Stimulated activated CD4-positive, alpha-beta T cell treated with anti-CD3 and anti-CD28 coated beads, Interleukin-4, amount 100 ng/mL, for 4 hours (primary cell): ENCODE data around the gene TAS2R16.

Experiments used
- DNase-seq, 2 experiments: peaks; one replicate each; pipeline ENCODE4 v3.0.0-alpha.2; 2020

TAS2R16 gene

GRCh38 chr7:122995600-122995999, at the start of gene TAS2R16:
Gene TAS2R16 (minus strand): TSS chr7:122995700. CDS start chr7:122995634, 66 bp downstream.
- DNase-seq = no peak

DNA sequence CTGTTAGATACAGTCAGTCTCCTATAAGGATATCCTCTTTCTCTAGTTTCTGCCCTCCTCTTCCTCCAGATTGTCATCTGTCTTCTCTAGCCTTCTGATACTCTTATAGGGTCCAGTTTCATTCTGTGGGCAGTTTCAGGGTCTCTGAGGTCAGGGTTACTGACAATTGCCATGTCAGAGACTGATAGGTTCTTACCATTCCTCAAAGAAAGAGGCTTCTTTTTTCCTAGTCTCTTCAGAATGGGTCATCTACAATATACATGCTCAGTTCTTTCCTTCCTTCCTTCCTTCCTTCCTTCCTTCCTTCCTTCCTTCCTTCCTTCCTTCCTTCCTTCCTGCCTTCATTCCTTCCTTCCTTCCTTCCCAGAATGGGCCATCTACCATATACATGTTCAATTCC, 48.1 kb upstream of the TAS2R16 start:
- no peak for DNase-seq

GRCh38 chr7:123041101-123041500, 45.6 kb upstream of the TAS2R16 start:
- no peak for DNase-seq

DNA sequence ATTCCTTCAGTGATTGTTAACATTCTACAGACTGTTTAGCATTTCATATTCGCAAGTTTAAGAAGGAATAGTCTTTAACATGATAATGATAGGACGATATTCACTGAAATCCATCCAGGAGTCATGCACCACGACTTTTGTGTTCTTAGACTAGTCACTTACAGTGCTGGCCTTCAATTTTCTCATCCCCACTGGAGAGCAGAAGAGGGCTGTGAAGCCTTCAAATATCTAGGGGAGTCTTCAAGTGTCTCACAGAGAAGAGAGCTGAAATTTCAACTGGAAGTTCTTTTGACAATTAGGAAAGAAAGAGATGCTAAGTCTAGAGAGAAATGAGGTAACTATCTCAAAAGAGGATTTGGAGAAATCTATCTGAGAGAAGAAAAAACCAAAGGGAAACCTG, 43.8 kb upstream of the TAS2R16 start:
- no peak for DNase-seq

DNA sequence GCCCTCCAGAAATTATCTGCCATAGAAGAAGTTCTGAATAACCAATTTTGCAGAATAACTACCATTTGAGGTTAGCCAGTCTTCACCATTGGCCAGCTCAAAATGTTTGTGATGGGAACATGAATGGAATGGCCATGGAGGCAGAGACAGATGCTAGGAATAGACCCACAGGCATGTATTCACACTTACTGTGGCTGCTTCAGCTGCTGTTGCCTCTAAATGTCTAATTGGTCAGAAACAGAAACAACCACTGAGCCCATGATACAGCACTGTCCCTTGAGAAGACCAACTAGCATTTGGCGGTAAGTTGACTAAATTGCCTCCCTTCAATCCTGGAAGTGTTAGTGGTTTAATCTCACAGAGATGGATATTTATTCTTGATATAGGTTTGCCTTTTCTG, 38.6 kb upstream of the TAS2R16 start:
- no peak for DNase-seq

DNA sequence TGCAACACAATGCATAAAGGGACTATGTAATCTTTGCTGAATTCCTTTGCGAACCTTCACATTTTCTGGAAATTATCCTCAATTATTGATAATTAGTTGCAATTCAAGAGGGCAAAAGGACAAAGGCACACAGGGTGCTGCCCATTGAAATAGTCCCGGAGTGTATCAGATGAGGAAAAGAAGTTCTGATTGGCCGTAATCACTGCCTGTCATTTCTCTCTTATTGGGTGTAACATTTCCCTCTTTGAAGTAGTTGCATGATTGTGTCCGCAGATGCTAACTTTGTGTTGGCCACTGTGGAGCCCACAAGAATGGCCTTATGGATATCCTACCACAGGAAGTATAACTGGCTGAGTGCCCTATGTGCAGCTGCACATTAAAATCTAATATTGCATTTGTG, 35.1 kb upstream of the TAS2R16 start:
- no peak for DNase-seq

GRCh38 chr7:123028339-123028738, 32.8 kb upstream of the TAS2R16 start:
- no peak for DNase-seq

- no peak for DNase-seq
Observed at GRCh38 chr7:123026251-123026650, 30.8 kb upstream of the TAS2R16 start.

DNA sequence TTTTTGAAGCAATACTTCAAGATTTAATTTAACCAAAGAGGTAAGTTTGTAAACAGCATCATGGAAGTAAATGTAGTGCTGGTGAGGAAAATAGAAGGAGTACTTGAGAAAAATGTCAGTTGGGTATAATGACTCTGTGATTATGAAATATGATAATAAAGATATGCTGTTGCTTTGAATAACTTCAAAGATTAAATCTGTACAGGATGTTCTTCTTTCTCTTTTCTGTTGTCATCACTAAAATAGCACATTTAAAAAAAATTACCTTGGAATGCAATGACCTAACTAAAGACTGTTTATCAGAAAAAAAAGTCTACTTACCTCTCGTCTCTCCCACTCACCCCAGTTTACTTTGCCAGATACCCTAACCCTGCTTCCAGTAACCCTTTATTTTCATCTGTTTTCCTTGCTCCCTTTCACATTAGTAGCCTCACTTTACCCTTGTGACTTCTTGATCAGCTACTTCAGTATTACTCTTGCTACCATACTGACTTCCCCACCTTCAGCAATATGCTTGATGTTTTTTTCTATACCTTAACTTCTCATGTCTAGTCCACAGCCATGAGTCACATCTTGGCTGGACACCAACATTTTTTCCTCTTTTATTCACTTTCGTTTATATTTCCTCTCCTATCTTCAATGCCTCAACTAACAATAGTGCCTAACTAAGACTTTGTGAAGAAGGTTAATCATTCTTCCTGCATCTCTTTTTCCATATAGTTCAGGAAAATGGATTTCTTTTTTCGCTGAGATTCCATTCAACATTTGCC, 29.7 kb upstream of the TAS2R16 start:
- DNase-seq = no peak

GRCh38 chr7:123023126-123023525, 27.6 kb upstream of the TAS2R16 start:
- no peak for DNase-seq

GRCh38 chr7:123022576-123022975, 27.1 kb upstream of the TAS2R16 start:
- no peak for DNase-seq

DNA sequence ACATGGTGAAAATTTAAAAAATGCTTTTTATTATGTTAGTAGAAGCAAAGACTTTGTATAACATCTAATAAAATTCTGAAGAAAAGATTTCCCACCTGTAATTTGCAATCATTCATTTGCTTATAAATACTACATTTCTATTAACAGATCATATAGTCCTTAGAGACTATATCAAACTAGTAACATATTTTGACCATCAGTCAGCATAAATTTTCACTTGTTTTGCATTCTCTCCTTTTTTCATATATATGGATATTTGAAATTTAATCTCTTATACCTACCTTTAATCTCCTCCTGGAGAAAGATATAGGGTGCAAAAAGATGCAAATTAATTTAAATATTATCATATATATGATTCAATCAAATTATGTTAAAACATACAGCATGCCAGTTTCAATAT, 16.9 kb upstream of the TAS2R16 start:
- no peak for DNase-seq

DNA sequence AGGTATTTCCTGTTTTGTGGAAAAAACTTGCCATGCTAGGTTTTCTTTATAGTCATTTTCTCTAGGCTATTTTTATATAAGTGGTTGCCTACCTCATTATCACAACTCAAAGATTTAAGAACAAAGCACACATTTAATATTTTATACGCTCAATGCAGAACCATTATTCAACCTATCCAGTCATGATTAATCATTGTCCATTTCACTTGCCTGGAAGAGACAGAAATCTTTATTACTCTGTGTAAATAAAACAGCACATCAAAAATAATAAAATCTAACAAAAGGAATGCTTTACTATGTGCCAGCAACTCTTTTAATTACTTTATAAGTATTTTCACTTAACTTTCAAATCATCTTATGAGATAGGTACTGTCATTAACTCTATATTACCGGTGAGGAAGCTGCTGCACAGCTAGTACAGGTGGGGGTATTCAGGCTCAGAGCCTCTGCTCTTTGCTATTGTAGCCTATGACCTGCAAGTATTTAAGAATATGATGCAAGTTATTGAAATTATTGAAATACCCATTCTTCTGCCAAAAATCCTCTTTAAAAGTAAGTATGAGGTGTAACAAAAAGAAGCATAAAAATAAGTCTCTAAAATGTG, 16.4 kb upstream of the TAS2R16 start:
- DNase-seq = no peak

GRCh38 chr7:123004931-123005330, 9.4 kb upstream of the TAS2R16 start:
- DNase-seq = no peak

- DNase-seq = no peak
Observed at GRCh38 chr7:123003539-123004126, 8.1 kb upstream of the TAS2R16 start.

- DNase-seq = no peak
Observed at GRCh38 chr7:122989577-122989976, 5.9 kb downstream of the TAS2R16 start.

GRCh38 chr7:122989041-122989440, 6.5 kb downstream of the TAS2R16 start:
- no peak for DNase-seq

DNA sequence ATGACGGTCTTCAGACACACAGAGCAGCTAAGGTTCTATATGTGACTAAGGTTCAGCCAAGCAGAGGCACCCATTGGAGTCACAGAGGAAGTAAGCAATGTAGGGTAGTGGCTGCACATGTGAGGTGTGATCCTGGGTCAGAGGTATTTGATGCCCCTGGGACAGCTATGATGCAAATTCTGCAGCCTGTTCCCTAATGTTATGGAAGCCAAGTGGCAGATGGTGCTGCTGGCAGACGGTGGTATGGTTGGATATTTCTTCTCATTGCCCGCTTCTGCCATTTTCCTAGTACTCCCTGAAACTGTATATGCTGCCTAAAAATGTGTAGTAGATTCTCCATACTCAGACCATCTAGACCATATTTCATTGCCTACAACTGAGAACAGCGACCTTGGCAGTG, 7.2 kb downstream of the TAS2R16 start:
- DNase-seq = no peak

GRCh38 chr7:122987463-122987862, 8.0 kb downstream of the TAS2R16 start:
- no peak for DNase-seq

DNA sequence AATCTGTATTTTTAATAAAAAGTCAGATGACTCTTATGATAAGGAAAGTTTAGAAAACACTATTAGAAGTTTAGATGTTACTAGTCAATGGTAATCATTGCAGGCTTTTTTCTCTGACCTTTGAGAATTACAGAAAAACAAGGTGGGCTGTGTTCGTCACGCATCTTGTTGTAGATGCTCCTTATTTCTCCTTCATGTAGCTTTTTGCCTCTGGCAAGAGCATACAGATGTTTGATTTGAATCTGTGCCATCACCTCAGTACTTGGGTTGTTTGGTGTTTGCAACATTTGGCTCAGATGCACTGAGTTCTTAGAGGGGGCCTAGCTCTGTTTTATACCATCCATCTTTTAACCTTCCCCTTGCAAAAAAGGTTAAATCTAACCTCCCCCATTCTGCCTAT, 11.5 kb downstream of the TAS2R16 start:
- no peak for DNase-seq

GRCh38 chr7:122983261-122983660, 12.2 kb downstream of the TAS2R16 start:
- no peak for DNase-seq

DNA sequence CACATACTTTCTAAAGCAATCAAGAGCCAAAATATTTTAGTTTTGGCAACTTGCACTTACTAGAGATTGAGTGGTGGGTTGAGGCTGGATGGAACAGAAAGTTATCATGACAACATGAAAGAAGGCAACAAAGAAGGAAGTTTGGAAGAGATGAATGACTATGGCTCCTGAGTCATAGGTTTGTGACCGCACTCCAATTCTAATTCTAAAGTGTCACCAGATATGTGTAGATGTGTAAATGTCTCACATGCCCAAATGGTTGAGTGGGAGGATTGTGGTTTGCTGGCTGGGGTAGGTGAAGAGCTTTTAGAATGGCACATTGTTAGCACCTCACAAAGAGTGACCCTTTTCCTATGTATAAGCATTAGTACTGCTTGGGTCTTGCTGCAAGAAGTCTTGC, 20.2 kb downstream of the TAS2R16 start:
- DNase-seq = no peak

- no peak for DNase-seq
Observed at GRCh38 chr7:122974229-122974628, 21.3 kb downstream of the TAS2R16 start.

DNA sequence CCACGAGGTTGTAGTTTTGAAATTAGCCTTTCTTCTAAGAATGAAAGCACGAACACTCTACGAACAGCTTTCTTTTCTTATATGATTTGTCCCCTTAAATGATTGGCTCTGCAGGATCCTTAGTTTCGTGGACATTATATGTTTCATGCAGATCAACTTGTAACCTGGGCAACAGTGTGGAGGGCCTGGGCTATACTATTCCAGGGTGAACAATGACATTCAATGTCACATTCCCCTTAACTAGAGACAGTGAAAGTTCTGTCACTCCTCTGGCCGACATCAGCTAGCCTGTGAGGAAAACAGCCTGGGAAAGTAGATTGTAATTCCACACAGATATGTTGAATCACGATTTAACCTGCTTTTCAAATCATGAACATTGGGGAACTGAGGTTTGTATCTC, 23.4 kb downstream of the TAS2R16 start:
- DNase-seq = no peak
